Measurements from ENCODE around the gene CLSTN3. TPM values are rescaled to one million over a fixed set of nuclear protein-coding genes. Genes with fewer than 3 reads are reported as not detected.

Gene CLSTN3
- total RNA-seq, 1 experiment from 2014 or later = 34.6 TPM

DNA sequence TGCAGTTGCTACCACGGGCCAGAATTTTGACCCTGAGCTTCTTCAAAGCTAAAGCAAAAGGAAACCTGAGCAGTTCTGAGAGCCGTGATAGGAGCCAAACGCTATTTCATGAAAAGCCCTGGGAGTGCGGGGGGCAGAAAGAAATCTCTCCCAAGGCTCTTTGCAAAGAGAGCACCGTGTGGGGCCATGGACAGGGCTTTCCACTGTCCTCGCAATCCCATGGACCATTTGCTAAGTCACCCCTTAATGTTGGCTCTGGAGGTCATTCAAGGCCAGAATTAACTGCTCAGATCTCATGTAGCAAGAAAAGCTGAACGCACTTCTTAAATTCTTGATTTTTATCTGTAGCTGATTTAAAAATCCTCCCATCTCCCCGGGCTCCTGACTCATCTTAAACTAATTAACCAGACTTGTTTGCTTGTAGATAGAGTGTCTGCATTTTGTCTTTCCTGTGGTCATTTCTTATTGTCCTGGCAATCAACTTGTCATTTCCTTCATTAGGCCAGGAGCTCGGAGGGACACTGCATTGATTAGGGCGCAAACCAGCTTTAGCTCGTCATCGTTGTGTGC is 24.8 kb downstream of the CLSTN3 start:
- no peak for DNase-seq (ENCODE audit: unreplicated experiment)
- Mint-ChIP-seq H3K27ac (ENCODE audit: low read depth, unreplicated experiment) (no peak overlapping the region), H3K36me3 (ENCODE audit: insufficient read depth, unreplicated experiment) (peaks cover 40% of the 10 kb centered on the region), H3K4me1 (ENCODE audit: insufficient read depth, unreplicated experiment) (peaks cover 11% of the 10 kb centered on the region), H3K27me3 (ENCODE audit: insufficient read depth, unreplicated experiment) (no peaks in the 10 kb centered on the region), H3K9me3 (ENCODE audit: unreplicated experiment) (no peaks in the 10 kb centered on the region), H3K4me3 (ENCODE audit: unreplicated experiment) (no peak overlapping the region)
- POLR2A ChIA-PET = interaction anchor here (0.6 to 1.2 kb wide), 4 partner anchors 15 to 274 kb away, joined by 3 to 4 read pairs (median 4); no protein-coding TSS in a partner anchor
- BruUV-seq (replicated peaks) = no TSS peak
- intact Hi-C loops (cut with micrococcal nuclease) = no loop called here
- CTCF ChIA-PET = interaction anchor here (0.6 to 9.9 kb wide), 9 partner anchors 9 to 210 kb away, joined by 3 to 106 read pairs (median 3); partner anchors contain the start of genes C1S and PEX5
- TF ChIP-seq, protein P1, sequence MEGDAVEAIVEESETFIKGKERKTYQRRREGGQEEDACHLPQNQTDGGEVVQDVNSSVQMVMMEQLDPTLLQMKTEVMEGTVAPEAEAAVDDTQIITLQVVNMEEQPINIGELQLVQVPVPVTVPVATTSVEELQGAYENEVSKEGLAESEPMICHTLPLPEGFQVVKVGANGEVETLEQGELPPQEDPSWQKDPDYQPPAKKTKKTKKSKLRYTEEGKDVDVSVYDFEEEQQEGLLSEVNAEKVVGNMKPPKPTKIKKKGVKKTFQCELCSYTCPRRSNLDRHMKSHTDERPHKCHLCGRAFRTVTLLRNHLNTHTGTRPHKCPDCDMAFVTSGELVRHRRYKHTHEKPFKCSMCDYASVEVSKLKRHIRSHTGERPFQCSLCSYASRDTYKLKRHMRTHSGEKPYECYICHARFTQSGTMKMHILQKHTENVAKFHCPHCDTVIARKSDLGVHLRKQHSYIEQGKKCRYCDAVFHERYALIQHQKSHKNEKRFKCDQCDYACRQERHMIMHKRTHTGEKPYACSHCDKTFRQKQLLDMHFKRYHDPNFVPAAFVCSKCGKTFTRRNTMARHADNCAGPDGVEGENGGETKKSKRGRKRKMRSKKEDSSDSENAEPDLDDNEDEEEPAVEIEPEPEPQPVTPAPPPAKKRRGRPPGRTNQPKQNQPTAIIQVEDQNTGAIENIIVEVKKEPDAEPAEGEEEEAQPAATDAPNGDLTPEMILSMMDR (IDR thresholded peaks at IDR 0.05; ENCODE audit: unreplicated experiment) = no peak

DNA sequence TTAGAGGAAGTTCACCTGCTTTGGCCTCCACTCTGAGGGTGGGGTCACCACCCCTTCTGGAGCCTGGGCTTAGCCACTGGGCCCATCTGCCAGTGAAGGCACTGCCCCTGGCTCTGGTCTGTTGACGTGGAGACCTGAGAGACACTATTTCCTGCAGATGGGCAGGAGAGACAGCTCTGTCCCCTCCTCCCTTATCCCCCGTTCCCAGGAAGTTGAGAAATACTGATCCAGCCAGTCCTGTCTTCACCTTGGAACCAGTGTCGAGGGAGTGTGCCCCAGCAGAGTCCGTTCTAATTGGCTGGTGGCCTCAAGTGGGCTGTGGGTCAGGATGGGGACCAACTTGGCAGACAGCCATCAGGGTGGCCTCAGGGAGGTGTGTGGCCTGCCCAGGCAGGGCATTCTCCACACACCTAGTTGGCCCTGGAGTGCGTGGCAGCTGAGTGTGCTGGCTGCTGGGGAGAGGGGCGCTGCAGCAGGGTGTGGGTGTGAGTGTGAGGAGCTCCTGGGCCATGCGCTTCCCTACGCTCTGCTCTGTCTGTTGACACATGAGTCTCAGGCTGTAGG is 25.4 kb downstream of the CLSTN3 start:
- peak; percentile 83 for DNase-seq (ENCODE audit: unreplicated experiment)
- Mint-ChIP-seq H3K27ac (ENCODE audit: low read depth, unreplicated experiment) (no peak overlapping the region), H3K4me3 (ENCODE audit: unreplicated experiment) (no peak overlapping the region), H3K27me3 (ENCODE audit: insufficient read depth, unreplicated experiment) (no peaks in the 10 kb centered on the region), H3K36me3 (ENCODE audit: insufficient read depth, unreplicated experiment) (peaks cover 34% of the 10 kb centered on the region), H3K9me3 (ENCODE audit: unreplicated experiment) (no peaks in the 10 kb centered on the region), H3K4me1 (ENCODE audit: insufficient read depth, unreplicated experiment) (peaks cover 11% of the 10 kb centered on the region)
- POLR2A ChIA-PET = interaction anchor here (0.6 to 1.2 kb wide), 3 partner anchors 15 to 210 kb away, joined by 3 to 4 read pairs (median 4); no protein-coding TSS in a partner anchor
- CTCF ChIA-PET = interaction anchor here (0.6 to 9.9 kb wide), 9 partner anchors 8 to 505 kb away, joined by 3 to 106 read pairs (median 3); partner anchors contain the start of genes C1S and PEX5
- TF ChIP-seq, protein P1 (IDR thresholded peaks at IDR 0.05; ENCODE audit: unreplicated experiment) = no peak
- BruUV-seq (replicated peaks) = no TSS peak
- intact Hi-C loops (cut with micrococcal nuclease) = no loop called here

GRCh38 chr12:7156259-7157197 is 26.4 kb downstream of the CLSTN3 start:
- Mint-ChIP-seq H3K4me1 (ENCODE audit: insufficient read depth, unreplicated experiment) (peaks cover 13% of the 10 kb centered on the region), H3K27me3 (ENCODE audit: insufficient read depth, unreplicated experiment) (no peaks in the 10 kb centered on the region), H3K36me3 (ENCODE audit: insufficient read depth, unreplicated experiment) (peaks cover 29% of the 10 kb centered on the region), H3K4me3 (ENCODE audit: unreplicated experiment) (no peak overlapping the region), H3K9me3 (ENCODE audit: unreplicated experiment) (no peaks in the 10 kb centered on the region), H3K27ac (ENCODE audit: low read depth, unreplicated experiment) (no peak overlapping the region)
- DNase-seq (ENCODE audit: unreplicated experiment) = no peak
- intact Hi-C loops (cut with micrococcal nuclease) = no loop called here
- TF ChIP-seq, protein P1 (IDR thresholded peaks at IDR 0.05; ENCODE audit: unreplicated experiment) = no peak
- BruUV-seq (replicated peaks) = no TSS peak
- ChIA-PET POLR2A (no interaction called here), CTCF (interaction anchor here (0.6 to 9.9 kb wide), 7 partner anchors 14 to 504 kb away, joined by 3 to 106 read pairs (median 3); partner anchors contain the start of genes C1S and PEX5)

DNA sequence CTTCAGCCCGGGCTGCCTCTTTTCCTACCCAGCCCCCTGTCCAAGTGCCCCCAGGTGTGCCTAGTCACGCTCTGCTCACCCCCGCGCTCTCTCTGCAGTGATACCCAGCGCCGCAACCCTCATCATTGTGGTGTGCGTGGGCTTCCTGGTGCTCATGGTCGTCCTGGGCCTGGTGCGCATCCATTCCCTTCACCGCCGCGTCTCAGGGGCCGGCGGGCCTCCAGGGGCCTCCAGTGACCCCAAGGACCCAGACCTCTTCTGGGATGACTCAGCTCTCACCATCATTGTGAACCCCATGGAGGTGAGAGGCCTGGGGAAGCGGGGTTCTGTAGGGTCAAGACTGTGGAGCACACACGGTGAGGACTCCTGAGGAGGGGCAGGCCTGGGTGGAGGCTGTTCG is 27.2 kb downstream of the CLSTN3 start:
- no peak for DNase-seq (ENCODE audit: unreplicated experiment)
- TF ChIP-seq, protein P1 (IDR thresholded peaks at IDR 0.05; ENCODE audit: unreplicated experiment) = no peak
- H3K9me3 Mint-ChIP-seq (ENCODE audit: unreplicated experiment) = no peaks in the 10 kb centered on the region
- H3K4me3 Mint-ChIP-seq (ENCODE audit: unreplicated experiment) = no peak overlapping the region
- H3K4me1 Mint-ChIP-seq (ENCODE audit: insufficient read depth, unreplicated experiment) = peaks cover 21% of the 10 kb centered on the region
- H3K27ac Mint-ChIP-seq (ENCODE audit: low read depth, unreplicated experiment) = no peak overlapping the region
- CTCF ChIA-PET = interaction anchor here (3.9 to 9.9 kb wide), 2 partner anchors 15 to 31 kb away, joined by 20 to 106 read pairs; partner anchors contain the start of gene PEX5
- POLR2A ChIA-PET = no interaction called here
- H3K36me3 Mint-ChIP-seq (ENCODE audit: insufficient read depth, unreplicated experiment) = peaks cover 20% of the 10 kb centered on the region
- H3K27me3 Mint-ChIP-seq (ENCODE audit: insufficient read depth, unreplicated experiment) = no peaks in the 10 kb centered on the region
- BruUV-seq (replicated peaks) = no TSS peak
- intact Hi-C loops (cut with micrococcal nuclease) = no loop called here

Measured in MCF 10A (cell line).